Mesendoderm (in vitro differentiated cells): Measurements from ENCODE around the gene RAB44.

Source experiments
- DNase-seq: peaks from one replicate; pipeline ENCODE4 v3.0.0; 2013
- H2AK5ac ChIP-seq: 2 replicates; pipeline ENCODE4 v1.6.1; 2013; ENCODE audit warnings: low read length, inconsistent platforms
- H2BK120ac ChIP-seq: 2 replicates; pipeline ENCODE4 v1.6.1; 2013; ENCODE audit warnings: low read depth, mild to moderate bottlenecking, low read length, moderate library complexity, mixed read lengths
- H2BK15ac ChIP-seq: replicated peaks from 2 replicates; pipeline ENCODE4 v1.6.1; 2013; ENCODE audit warnings: low read depth, mild to moderate bottlenecking, moderate library complexity
- H2BK5ac ChIP-seq: 2 replicates; pipeline ENCODE4 v1.6.1; 2013; ENCODE audit warnings: low read length, inconsistent platforms
- H3K18ac ChIP-seq: 2 replicates; pipeline ENCODE4 v1.6.1; 2013; ENCODE audit warnings: mild to moderate bottlenecking, low read length, mixed read lengths
- H3K23ac ChIP-seq: one replicate; pipeline ENCODE4 v1.6.1; 2013; ENCODE audit warnings: low read length
- H3K27ac ChIP-seq: 2 replicates; pipeline ENCODE4 v1.5.1; 2013; ENCODE audit warnings: low read depth, mild to moderate bottlenecking, inconsistent platforms, low read length, moderate library complexity
- H3K27me3 ChIP-seq: 2 replicates; pipeline ENCODE4 v1.6.1; 2013; ENCODE audit warnings: low read length, control low read depth, mild to moderate bottlenecking, inconsistent platforms; ENCODE audit not compliant: insufficient read depth, poor library complexity
- H3K36me3 ChIP-seq: 2 replicates; pipeline ENCODE4 v1.6.1; 2013; ENCODE audit warnings: low read length, inconsistent platforms; ENCODE audit not compliant: control insufficient read depth, insufficient read depth
- H3K4ac ChIP-seq: one replicate; pipeline ENCODE4 v1.6.1; 2013; ENCODE audit warnings: low read depth, mild to moderate bottlenecking, low read length, moderate library complexity
- H3K4me1 ChIP-seq: 2 replicates; pipeline ENCODE4 v1.6.1; 2013; ENCODE audit warnings: low read depth, low read length, inconsistent platforms; ENCODE audit not compliant: control insufficient read depth
- H3K4me2 ChIP-seq: 2 replicates; pipeline ENCODE4 v1.6.1; 2013; ENCODE audit warnings: low read length
- H3K4me3 ChIP-seq: 2 replicates; pipeline ENCODE4 v1.5.1; 2013; ENCODE audit warnings: mild to moderate bottlenecking, low read length
- H3K56ac ChIP-seq: one replicate; pipeline ENCODE4 v1.6.1; 2013; ENCODE audit warnings: low read length
- H3K79me1 ChIP-seq: 2 replicates; pipeline ENCODE4 v1.6.1; 2013; ENCODE audit warnings: low read length, inconsistent platforms
- H3K79me2 ChIP-seq: 2 replicates; pipeline ENCODE4 v1.6.1; 2013; ENCODE audit warnings: mild to moderate bottlenecking, low read length; ENCODE audit not compliant: control insufficient read depth, insufficient read depth
- H3K9ac ChIP-seq: 2 replicates; pipeline ENCODE4 v1.6.1; 2013; ENCODE audit warnings: low read length, inconsistent platforms
- H4K5ac ChIP-seq: one replicate; pipeline ENCODE4 v1.6.1; 2013; ENCODE audit warnings: low read length
- H4K8ac ChIP-seq: one replicate; pipeline ENCODE4 v1.6.1; 2013; ENCODE audit warnings: low read depth, mild to moderate bottlenecking, control low read depth, low read length, moderate library complexity
- WGBS: extraction: QIAGEN DNeasy Blood & Tissue Kit; methylation state at CpG from one replicate; pipeline ENCODE4 v1.1.7; 2013; ENCODE audit warnings: low lambda C conversion rate, missing lambda C conversion rate; ENCODE audit not compliant: insufficient coverage; ENCODE audit errors: extremely low coverage; 5-methylcytosine and 5-hydroxymethylcytosine counted together

The RAB44 gene

DNA sequence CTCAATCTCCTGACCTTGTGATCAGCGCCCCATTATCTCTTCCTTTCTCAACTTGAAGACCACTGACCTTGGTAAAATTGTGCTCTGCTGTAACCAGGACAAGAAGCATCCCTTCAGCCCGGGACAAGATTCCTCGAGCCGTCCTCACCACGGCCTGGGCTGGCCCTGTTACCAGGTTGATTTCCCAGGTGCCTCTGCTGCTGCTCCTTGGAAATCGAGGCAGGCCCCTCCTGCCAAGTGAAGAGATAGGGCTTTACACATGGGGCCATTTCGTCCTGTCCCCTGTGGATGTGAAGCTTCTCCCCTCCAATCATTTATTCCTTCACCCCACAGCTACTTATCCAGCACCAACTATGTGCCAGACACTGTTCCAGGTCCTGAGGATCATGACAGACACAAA is 21.5 kb downstream of the RAB44 start:
- no peak for DNase-seq
- Histone ChIP-seq H3K27me3 (no peaks in the 10 kb centered on the region), H4K8ac (no peak overlapping the region), H3K4me2 (no peak overlapping the region), H3K23ac (no peak overlapping the region), H3K18ac (no peak overlapping the region), H3K27ac (no peak overlapping the region), H2BK120ac (no peak overlapping the region), H3K36me3 (no peaks in the 10 kb centered on the region), H3K9ac (no peak overlapping the region), H2BK5ac (no peak overlapping the region), H4K5ac (no peak overlapping the region), H3K79me1 (no peaks in the 10 kb centered on the region), H3K4me1 (no peaks in the 10 kb centered on the region), H3K79me2 (no peaks in the 10 kb centered on the region), H2BK15ac (no peak overlapping the region), H3K4me3 (no peak overlapping the region), H3K4ac (no peak overlapping the region), H3K56ac (no peak overlapping the region), H2AK5ac (no peak overlapping the region)
- WGBS = no CpG with 5 or more reads among the region's 7 CpGs

DNA sequence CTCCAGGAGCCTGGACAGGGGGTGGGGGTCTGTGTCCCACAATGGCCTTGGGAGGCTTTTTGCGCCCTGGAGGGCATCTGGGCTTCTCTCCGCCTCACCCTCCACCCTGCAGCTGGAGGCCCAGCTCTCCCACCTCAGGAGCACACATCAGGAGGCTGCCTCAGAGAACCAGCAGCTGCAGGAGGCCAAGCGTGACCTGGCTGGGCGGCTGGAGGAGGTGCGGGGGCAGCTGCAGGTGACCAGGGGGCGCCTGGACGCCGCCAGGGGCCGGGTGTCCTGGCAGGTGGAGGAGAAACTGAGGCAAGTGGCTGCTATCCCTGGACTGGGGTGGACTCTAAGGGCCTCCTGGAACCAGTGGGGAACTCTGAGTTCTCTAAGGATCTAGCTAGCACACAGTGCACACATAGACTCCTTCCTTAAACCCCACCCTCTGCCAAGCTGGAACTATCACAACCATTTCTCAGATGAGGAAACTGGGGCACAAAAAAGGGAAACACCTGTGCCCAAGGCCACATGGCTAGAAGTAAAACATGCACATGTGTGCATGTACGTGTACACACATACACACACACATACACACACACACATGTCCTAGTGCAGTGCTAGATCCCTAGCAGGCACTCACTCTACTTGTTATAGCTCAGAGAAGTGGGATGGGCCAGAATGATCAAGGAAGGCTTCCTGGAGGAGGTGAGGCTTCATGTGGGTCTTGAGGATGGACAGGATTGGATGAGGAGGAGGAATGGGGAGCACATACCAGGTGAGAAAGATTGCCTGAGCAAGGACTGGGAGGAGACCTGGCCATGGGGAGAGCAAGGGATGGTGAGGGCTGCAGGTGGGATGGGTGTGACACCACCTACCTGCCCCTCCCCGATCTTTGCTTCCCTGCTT is 22.9 kb downstream of the RAB44 start:
- Histone ChIP-seq H3K9ac (no peak overlapping the region), H2BK5ac (no peak overlapping the region), H3K27me3 (no peaks in the 10 kb centered on the region), H3K4ac (no peak overlapping the region), H3K36me3 (no peaks in the 10 kb centered on the region), H3K4me3 (no peak overlapping the region), H3K23ac (no peak overlapping the region), H3K27ac (no peak overlapping the region), H3K56ac (no peak overlapping the region), H3K79me2 (no peaks in the 10 kb centered on the region), H2AK5ac (no peak overlapping the region), H3K18ac (no peak overlapping the region), H4K8ac (no peak overlapping the region), H4K5ac (no peak overlapping the region), H3K4me1 (no peaks in the 10 kb centered on the region), H3K79me1 (no peaks in the 10 kb centered on the region), H2BK120ac (no peak overlapping the region), H3K4me2 (no peak overlapping the region), H2BK15ac (no peak overlapping the region)
- no CpG with 5 or more reads among the region's 11 CpGs for WGBS
- no peak for DNase-seq

DNA sequence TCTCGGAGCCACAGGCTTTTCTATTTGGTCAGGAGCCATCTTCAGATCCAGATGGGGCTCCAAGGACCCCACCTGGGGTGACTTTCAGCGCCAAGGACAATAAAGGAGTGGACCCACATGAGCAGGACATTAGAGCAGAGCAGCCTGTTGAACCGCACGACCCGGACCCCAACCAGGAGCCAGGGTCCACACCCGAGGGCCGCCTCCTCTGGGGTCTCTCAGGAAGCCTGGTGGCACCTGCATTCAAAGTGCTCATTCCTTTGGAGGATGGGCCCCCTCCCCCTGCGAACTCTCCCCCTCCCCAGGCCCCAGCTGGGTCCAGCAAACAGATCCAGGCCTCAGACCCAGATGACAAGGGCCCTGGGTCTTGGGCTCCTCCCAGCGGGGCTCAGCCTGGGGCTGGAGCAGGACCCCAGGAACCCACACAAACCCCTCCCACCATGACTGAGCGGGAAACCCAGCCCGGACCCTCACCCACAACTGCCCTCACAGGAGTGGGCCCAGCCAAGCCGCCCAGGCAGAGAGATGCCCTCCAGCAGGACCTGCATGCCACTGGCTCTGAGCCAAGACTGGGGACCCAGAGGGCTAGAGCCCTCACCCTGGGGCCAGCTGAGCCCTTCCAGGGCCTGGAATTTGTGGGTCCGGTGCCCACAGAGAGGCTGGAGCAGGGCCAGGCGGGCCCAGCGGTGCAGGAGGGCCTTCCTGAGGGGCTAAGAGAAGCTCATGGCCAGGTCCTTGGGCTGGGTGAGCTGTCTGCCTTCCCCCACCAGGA is 23.9 kb downstream of the RAB44 start:
- H2BK5ac ChIP-seq = no peak overlapping the region
- H3K79me1 ChIP-seq = no peaks in the 10 kb centered on the region
- no CpG with 5 or more reads among the region's 15 CpGs for WGBS
- H3K4me2 ChIP-seq = no peak overlapping the region
- no peak overlapping the region for H3K4ac ChIP-seq
- no peak for DNase-seq
- no peak overlapping the region for H3K27ac ChIP-seq
- no peak overlapping the region for H3K9ac ChIP-seq
- H3K23ac ChIP-seq = no peak overlapping the region
- no peak overlapping the region for H2BK120ac ChIP-seq
- H2AK5ac ChIP-seq = no peak overlapping the region
- no peak overlapping the region for H2BK15ac ChIP-seq
- no peak overlapping the region for H4K8ac ChIP-seq
- no peak overlapping the region for H3K4me3 ChIP-seq
- no peaks in the 10 kb centered on the region for H3K79me2 ChIP-seq
- no peak overlapping the region for H3K18ac ChIP-seq
- H4K5ac ChIP-seq = no peak overlapping the region
- no peaks in the 10 kb centered on the region for H3K36me3 ChIP-seq
- no peaks in the 10 kb centered on the region for H3K27me3 ChIP-seq
- no peaks in the 10 kb centered on the region for H3K4me1 ChIP-seq
- H3K56ac ChIP-seq = no peak overlapping the region

DNA sequence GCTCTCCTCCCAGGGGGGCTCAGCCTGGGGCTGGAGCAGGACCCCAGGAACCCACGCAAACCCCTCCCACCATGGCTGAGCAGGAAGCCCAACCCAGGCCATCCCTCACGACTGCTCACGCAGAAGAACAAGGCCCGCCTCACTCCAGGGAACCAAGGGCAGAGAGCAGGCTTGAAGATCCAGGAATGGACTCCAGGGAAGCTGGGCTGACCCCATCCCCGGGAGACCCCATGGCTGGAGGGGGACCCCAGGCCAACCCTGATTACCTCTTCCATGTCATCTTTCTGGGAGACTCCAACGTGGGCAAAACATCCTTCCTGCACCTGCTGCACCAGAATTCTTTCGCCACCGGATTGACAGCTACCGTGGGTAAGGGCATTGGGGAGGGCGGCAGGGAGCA is 24.7 kb downstream of the RAB44 start:
- no peaks in the 10 kb centered on the region for H3K79me1 ChIP-seq
- H3K56ac ChIP-seq = no peak overlapping the region
- no peak overlapping the region for H2BK15ac ChIP-seq
- H2BK120ac ChIP-seq = no peak overlapping the region
- no peak for DNase-seq
- H3K27ac ChIP-seq = no peak overlapping the region
- H3K4ac ChIP-seq = no peak overlapping the region
- no peak overlapping the region for H2BK5ac ChIP-seq
- H3K27me3 ChIP-seq = no peaks in the 10 kb centered on the region
- no peaks in the 10 kb centered on the region for H3K36me3 ChIP-seq
- H3K4me2 ChIP-seq = no peak overlapping the region
- no CpG with 5 or more reads among the region's 10 CpGs for WGBS
- no peak overlapping the region for H3K23ac ChIP-seq
- no peaks in the 10 kb centered on the region for H3K79me2 ChIP-seq
- no peak overlapping the region for H3K18ac ChIP-seq
- H4K8ac ChIP-seq = no peak overlapping the region
- H4K5ac ChIP-seq = no peak overlapping the region
- no peak overlapping the region for H3K9ac ChIP-seq
- no peaks in the 10 kb centered on the region for H3K4me1 ChIP-seq
- no peak overlapping the region for H3K4me3 ChIP-seq
- no peak overlapping the region for H2AK5ac ChIP-seq

DNA sequence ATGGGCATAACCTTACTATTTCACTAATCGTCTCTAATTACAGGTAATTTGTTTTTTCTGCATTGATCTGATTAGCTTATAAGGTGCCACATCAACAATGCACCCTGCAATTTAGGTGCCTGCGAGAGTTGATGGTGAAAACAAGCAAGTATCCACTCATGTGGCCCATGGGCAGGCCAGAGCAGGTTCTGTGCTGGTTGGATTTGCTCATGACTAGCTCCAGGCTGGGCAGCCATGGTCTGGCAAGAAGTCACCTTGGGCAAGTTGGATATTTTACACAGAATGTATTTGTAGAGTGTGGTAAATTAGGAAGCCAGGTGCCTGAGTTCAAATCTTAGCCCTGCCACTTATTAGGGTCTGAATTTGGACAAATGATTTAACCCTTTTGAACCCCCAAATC is 25.3 kb downstream of the RAB44 start:
- WGBS = no CpG with 5 or more reads among the region's 2 CpGs
- H3K4me2 ChIP-seq = no peak overlapping the region
- no peak overlapping the region for H4K8ac ChIP-seq
- H2BK120ac ChIP-seq = no peak overlapping the region
- H3K27ac ChIP-seq = no peak overlapping the region
- no peak overlapping the region for H3K4me3 ChIP-seq
- H3K4me1 ChIP-seq = no peaks in the 10 kb centered on the region
- H2BK5ac ChIP-seq = no peak overlapping the region
- H3K56ac ChIP-seq = no peak overlapping the region
- no peaks in the 10 kb centered on the region for H3K36me3 ChIP-seq
- H3K79me2 ChIP-seq = no peaks in the 10 kb centered on the region
- no peak overlapping the region for H2AK5ac ChIP-seq
- H3K79me1 ChIP-seq = no peaks in the 10 kb centered on the region
- H2BK15ac ChIP-seq = no peak overlapping the region
- H3K18ac ChIP-seq = no peak overlapping the region
- no peak overlapping the region for H4K5ac ChIP-seq
- no peak overlapping the region for H3K4ac ChIP-seq
- H3K27me3 ChIP-seq = no peaks in the 10 kb centered on the region
- no peak overlapping the region for H3K9ac ChIP-seq
- H3K23ac ChIP-seq = no peak overlapping the region
- DNase-seq = no peak
